GM21717 (cell line): Measurements from ENCODE around the gene FBXW4.

Experiments
- ATAC-seq: cut with Tn5 transposase; IDR thresholded peaks from one replicate; pipeline ENCODE4 v1.9.1; 2021; ENCODE audit warnings: mild to moderate bottlenecking, moderate library complexity; ENCODE audit not compliant: unreplicated experiment

Gene FBXW4

DNA sequence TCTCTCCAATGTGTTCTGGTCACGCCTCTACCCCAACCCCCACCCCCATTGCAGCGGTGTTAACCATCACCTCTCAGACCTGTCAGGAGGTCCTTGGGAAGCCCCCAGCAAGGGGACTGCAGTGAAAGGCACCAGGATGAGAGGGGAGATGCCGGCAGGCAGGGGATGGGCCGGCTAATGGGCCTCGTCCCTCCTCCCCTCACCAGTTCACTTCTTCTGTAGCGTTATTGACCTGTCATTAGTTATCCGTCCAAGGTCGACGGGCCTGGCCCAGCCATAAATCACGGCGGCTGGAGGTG lies 125.7 kb downstream of the FBXW4 start:
- ATAC-seq, result no peak

DNA sequence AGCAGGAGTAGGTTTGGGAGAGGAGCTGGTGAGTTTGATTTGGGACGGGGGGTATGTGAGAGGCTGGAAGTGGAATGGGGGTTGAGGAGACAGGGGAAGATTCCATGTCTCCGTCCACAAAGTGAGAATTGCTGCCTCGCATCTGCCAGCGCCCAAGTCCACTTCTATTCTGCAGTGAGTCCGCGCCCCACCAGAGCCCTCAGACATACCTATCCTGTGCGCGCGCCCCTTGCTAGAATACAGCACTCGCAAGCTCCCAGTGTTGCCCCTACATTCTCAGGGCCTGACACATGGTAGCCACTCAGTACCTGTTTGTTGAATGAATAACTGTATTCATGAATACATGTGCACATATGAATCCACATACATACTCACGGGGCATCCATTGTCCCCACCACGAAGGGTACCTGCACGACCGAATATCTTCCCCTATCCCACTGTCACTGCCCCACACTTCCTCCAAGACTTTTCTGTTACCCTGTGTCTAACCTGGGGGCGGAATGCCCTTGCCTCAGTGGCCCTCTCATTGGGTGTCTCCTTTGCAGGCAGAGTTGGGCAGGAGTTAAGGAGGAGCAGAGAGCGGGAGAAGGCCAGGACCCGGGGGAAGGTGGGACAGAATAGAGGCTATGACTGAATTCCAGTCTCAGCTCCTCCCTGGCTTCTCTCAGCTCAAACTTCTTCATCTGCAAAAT lies 126.8 kb downstream of the FBXW4 start:
- ATAC-seq, result no peak

DNA sequence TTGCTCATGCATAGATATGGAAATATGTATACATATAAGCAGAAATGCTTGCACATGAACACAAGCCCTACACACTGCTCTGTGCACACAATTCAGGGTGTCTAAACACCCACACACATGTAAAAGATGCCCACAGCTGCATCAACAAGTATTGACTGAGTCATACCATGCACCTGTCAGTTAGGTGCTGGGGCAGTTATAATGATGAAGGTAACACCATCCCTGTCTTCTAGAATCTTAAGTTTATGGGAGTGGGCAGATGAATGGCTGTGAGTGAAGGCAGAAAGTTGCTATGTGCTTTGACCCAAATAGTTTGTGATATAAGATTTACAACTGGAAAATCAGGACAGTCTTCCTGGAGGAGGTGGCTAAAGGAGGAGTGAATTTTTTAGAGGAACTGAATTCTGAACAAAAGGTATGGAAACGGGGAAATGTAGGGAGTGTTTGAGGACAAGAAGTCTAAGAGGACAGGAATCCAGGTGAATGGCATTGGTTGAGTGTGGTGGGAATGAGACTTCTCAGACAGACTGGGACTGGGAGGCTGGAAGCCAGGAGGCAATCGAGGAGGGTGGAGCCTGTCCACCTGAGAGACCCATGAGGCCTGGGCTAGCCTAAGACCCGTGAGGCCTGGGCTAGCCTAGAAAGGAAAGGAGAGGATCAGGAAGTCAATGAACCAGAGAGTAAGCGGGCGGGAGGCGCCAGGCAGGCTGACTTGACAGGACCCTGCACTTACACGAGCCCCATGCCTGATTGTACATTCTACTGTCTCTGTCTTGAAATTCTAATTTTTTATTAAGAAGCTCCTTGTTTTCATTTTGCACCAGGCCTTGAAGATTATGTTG lies 127.6 kb downstream of the FBXW4 start:
- ATAC-seq, result no peak

DNA sequence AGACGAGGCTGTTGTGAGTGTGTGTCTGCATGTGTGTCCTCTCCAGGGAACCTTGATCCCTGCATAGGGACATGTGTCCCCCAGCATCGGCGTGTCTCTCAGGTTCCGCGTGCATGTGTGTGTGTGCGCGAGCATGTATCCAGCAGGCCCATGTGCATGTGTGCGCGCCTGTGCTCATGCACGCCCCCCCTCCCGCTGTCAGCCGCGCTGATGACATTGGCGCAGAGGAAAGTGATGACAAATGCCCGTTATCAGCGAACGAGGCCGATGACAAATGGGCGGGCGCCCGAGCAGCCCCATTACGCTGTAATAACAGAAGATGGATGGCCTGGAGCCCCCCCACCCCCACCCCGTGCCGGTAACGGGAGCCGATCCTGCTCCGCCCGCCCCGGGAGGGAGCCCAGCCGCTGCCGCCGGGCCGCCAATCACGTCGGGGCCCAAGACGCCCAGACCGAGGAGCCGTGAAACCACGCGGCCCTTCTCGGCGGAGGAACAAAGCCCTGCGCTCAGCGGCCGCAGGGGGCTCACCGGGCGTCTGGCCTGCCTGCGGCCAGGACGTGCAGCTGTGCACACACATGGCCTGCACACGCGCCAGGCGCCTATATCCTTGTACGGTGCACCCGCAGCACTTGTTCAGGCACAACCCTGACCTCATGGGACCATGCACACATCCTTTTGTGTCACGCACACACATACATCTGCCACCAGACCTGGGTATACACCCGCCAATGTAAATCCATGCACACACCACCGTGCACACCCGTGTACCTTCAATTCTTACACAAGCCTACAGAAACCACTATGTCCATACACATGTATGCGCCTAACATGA lies 128.4 kb downstream of the FBXW4 start:
- no peak for ATAC-seq

DNA sequence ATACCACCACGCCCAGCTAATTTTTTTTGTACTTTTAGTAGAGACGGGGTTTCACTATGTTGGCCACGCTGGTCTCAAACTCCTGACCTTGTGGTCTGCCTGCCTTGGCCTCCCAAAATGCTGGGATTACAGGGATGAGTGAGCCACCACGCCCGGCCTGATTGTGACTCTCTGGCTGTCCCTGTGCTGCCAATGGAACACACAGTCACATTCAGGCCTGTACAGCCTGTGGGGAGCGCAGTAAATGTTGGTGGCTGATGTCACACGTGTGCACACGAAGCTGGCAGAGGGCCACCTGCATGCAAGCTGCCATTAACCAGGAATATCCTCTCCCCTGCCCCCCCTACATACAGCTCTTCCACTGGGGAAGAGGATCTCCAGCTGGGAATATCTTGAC lies 129.0 kb downstream of the FBXW4 start:
- no peak for ATAC-seq

DNA sequence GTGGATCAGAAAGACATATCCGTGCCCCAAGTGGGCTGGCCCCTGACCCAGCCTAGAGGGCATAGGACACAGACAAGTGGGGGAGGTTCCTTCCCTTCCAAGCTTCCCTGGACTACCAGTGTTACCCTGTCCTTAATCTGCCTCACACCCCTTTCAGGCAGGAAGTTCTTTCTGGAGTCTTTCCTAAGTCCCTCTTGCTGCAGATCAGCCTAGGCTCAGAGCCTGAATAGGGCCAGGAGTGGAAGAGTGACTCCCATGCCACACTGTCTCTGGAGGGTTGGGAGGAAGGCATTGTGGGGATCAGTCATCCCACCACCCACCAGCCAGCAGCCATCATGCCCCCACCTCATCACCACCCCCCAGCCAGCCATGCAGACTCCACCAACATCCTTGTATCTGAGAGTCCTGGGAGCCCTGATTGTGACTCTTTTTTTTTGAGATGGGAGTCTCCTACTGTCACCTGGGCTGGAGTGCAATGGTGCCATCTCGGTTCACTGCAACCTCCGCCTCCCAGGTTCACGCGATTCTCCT lies 129.5 kb downstream of the FBXW4 start:
- no peak for ATAC-seq

DNA sequence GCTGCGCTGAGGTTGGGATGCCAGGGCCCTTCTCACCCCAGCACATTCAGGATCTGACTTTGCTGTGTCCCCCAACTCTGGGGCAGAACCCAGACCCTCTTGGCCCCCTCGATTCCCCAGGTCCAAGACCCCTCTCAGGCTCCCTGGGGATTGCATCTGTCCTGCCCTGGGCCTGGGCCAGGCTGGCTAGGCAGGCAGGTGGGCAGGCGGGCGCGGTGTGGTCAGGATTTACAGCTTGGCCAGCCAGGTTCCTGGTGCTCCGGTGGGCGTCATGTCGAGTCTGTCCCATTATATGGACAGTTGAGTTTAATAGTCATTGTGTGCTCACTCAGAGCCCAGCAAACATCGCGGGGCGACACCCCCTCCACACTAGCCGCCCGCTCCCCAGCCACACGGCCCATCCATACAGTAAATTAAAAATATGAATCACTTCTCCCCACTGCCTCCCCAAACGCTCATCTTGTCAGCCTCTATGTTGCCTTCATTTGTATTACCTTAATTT lies 130.4 kb downstream of the FBXW4 start:
- no peak for ATAC-seq

DNA sequence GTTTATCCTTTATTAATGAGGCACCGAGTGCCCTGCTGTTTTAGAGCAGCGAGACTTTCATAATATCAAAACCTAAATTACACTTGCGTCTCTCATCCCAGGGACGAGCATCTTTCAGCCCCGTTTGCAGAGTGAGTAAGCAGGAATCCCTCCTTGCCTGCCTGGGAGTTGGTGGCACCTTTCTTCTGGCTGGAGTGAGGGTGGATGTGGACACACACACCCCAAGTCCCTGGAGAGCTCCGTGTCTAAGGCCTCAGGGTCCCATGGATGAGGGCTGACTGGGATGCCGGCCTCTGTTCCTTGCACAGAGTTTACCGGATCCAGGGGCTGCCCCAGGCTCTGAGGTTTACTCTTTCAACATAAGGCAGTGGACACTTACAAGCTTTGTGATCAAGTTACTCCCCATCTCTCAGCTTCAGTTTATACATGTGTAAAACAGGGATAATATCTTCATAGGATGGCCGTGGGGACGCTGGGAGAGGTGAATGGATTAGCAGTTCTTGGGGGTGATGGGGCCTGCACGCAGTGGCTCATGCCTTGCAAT lies 131.4 kb downstream of the FBXW4 start:
- no peak for ATAC-seq

DNA sequence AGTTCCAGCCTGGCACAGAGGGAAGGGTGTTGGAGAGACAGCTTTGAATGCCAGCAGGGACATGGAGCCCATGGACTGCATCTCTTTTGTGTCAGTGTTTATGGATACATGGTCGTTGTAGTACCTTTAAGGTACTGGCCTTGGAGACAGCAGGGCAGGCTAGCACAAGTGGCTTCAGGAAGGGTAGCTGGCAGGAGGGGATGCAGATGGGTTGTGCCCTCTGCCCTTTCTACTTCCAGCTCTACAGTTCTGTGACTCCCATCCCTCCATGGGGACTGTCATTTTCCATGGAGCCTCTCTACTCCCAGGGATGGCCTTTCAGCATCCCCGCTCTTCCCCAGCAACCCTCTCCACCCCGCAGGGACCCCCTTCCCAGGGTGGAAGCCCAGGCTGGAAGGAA lies 132.0 kb downstream of the FBXW4 start:
- ATAC-seq, result no peak

DNA sequence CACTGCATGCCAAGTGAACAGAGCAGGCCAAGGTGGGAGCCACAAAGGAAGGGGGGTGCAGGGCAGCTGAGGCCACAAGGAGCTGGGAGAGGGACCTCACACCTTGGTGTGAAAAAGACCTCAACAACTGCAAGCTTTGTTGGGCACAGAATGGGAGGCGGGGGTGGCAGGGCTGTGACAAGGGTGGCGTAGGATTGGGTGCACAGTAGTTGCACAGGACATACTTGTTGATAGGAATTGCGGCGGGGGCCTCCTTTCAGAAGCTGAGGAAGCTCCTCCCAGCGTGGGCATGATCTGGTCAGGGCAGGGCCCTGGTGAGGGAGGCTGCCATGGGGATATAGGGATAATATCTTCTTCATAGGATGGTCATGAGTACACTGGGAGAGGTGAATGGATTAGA lies 132.7 kb downstream of the FBXW4 start:
- ATAC-seq, result no peak

DNA sequence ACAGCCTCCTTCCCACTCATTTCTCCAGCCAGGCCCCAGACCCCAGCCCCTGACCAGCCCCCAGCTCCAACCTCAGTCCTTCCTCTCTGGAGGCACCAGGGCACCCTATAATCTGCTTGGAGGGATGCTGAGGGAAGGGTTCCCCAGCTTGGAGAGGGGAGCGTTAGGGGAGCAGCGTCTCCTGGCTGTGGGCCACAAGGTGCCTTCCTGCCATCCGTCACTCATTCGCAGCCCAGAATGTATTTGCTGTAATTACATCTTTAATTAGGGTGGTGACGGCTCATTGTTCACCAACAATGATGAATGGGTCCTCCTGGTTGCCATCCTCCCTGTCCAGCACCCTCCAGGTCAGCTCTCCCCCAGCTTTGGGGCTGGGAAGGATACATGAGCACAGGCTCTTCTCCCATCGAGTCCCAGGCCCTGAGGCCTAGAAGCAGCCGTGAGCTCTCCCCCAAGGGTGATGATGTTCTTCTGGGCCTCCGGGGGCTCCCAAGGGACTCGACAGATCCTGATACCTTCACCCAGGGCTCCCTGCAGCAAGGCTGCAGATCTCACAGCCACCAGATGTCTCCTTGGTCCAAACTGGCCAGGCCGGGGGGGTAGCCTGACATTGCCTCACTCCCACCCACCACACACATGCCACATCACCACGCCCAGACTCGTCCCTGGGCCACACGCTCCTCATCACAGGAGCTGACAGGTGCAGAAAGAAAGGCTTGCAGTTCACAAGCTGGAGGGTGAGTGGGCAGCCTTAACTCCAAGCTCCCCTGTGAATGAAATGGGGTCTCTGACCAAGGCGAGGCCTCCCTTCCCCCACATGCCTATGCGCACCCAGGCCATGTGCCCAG lies 133.7 kb downstream of the FBXW4 start:
- no peak for ATAC-seq
